GM12878 (cell line): ENCODE measurements around the gene FAHD2A. TPM values are rescaled to one million over a fixed set of nuclear protein-coding genes. Genes with fewer than 3 reads are reported as not detected.
A peak's percentile ranks its signal among the peaks of the same experiment; 100 is the strongest.
"Not testable (repeated sequence)": the region's sequence is repeated elsewhere in the genome, so short reads cannot be mapped to it uniquely, and the experiment has no call there.

Experiments
- ATAC-seq: fragments of 200-7000 bp; cut with Tn5 transposase; 3 replicates; pipeline ENCODE4 v1.9.1; 2020; ENCODE audit warnings: mild to moderate bottlenecking, moderate library complexity
- BruUV-seq: library from RNA; stranded (reverse); fragments of 400-500 nt; replicated peaks from 2 replicates; lab custom pipeline; 2021; lab: Mats Ljungman, UMichigan
- CTCF ChIA-PET: fragments of 300-600 bp; sonication (Branson Sonifier 250); formaldehyde crosslinking; extraction: SDS; loops from one replicate; lab custom pipeline; 2021; ENCODE audit warnings: inconsistent platforms; lab: Yijun Ruan, JAX
- POLR2A ChIA-PET: fragments of 350-600 bp; formaldehyde crosslinking; extraction: SDS; loops from one replicate; lab custom pipeline; 2021; ENCODE audit warnings: inconsistent platforms; lab: Charles Lee
- RAD21 ChIA-PET: fragments of 300-600 bp; sonication (Branson Sonifier 250); formaldehyde crosslinking; loops from one replicate; lab custom pipeline; 2023; ENCODE audit warnings: antibody characterized with exemption; ENCODE audit not compliant: unreplicated experiment; lab: Charles Lee
- SMC1A ChIA-PET: fragments of 300-600 bp; sonication (Branson Sonifier 250); formaldehyde crosslinking; loops from one replicate; lab custom pipeline; 2023; ENCODE audit not compliant: unreplicated experiment, uncharacterized antibody; lab: Charles Lee
- DNase-seq: peaks from one replicate; pipeline ENCODE4 v3.0.0-alpha.2; 2011; ENCODE audit warnings: low read depth, low spot score
- FAIRE-seq: peaks from 3 replicates; lab custom pipeline; 2011; peaks lifted over from hg19 to GRCh38; lab: Jason Lieb, UNC
- H2AFZ ChIP-seq: 2 replicates; pipeline ENCODE4 v1.6.0; 2011; ENCODE audit warnings: low read depth, low read length, control low read depth; ENCODE audit not compliant: control insufficient read depth
- H3K27ac ChIP-seq: 2 replicates; pipeline ENCODE4 v1.5.1; 2011; ENCODE audit warnings: control low read depth; ENCODE audit not compliant: control insufficient read depth, insufficient read depth
- H3K27me3 ChIP-seq, 2 experiments: replicated peaks in 1 of 2; 2 replicates each; pipeline versions ENCODE4 v1.6.0 to v1.6.1; 2011; ENCODE audit warnings: low read length in 1 of 2; ENCODE audit not compliant: control insufficient read depth in 2 of 2, insufficient read depth in 2 of 2
- H3K36me3 ChIP-seq, 2 experiments: 2 replicates each; pipeline ENCODE4 v1.5.1; 2011; ENCODE audit warnings: low read length in 1 of 2; ENCODE audit not compliant: control insufficient read depth in 2 of 2, insufficient read depth in 2 of 2
- H3K4me1 ChIP-seq: 2 replicates; pipeline ENCODE4 v1.6.1; 2011; ENCODE audit warnings: mild to moderate bottlenecking, low read length, moderate library complexity, mixed read lengths; ENCODE audit not compliant: control insufficient read depth, insufficient read depth
- H3K4me2 ChIP-seq: 2 replicates; pipeline ENCODE4 v1.6.0; 2011; ENCODE audit warnings: control low read depth; ENCODE audit not compliant: control insufficient read depth, insufficient read depth
- H3K4me3 ChIP-seq: fragments of 200-600 bp; sonication (generic); 2 replicates; pipeline ENCODE4 v1.5.1; 2016
- H3K79me2 ChIP-seq: 2 replicates; pipeline ENCODE4 v1.6.0; 2011; ENCODE audit warnings: low read length; ENCODE audit not compliant: control insufficient read depth, insufficient read depth
- H3K9ac ChIP-seq: 2 replicates; pipeline ENCODE4 v1.8.0; 2011; ENCODE audit warnings: low read length, control low read depth, mixed read lengths; ENCODE audit not compliant: control insufficient read depth, insufficient read depth
- H3K9me3 ChIP-seq: replicated peaks from 3 replicates; pipeline ENCODE4 v1.5.1; 2011; ENCODE audit warnings: mild to moderate bottlenecking, low read length; ENCODE audit not compliant: control insufficient read depth, insufficient read depth
- H4K20me1 ChIP-seq: 2 replicates; pipeline ENCODE4 v1.6.0; 2011; ENCODE audit not compliant: control insufficient read depth, insufficient read depth
- CEBPB ChIP-seq, 2 experiments: fragments of 150-350 bp in 1 of 2; IDR thresholded peaks; 2 replicates each; pipeline ENCODE4 v1.6.1; 2012 to 2014; ENCODE audit warnings: low read depth in 2 of 2, low read length in 2 of 2, borderline replicate concordance in 1 of 2, inconsistent platforms in 1 of 2
- SIX5 ChIP-seq: IDR thresholded peaks from 2 replicates; pipeline ENCODE4 v1.6.1; 2011; ENCODE audit warnings: mild to moderate bottlenecking, low read depth, low read length, moderate library complexity; ENCODE audit not compliant: severe bottlenecking
- SMARCA5 ChIP-seq: fragments of 450-650 bp; IDR thresholded peaks from 2 replicates; pipeline ENCODE4 v1.6.1; 2017; ENCODE audit warnings: mild to moderate bottlenecking
- SPI1 ChIP-seq: IDR thresholded peaks from 2 replicates; pipeline ENCODE4 v1.6.1; 2011; ENCODE audit warnings: low read depth, mild to moderate bottlenecking, low read length, moderate library complexity, borderline replicate concordance; ENCODE audit not compliant: insufficient read depth
- WGBS: methylation state at CpG from one replicate; pipeline ENCODE4 v1.1.6; 2016; ENCODE audit warnings: low lambda C conversion rate; ENCODE audit not compliant: insufficient replicate concordance, insufficient coverage; ENCODE audit errors: missing lambda C conversion rate; 5-methylcytosine and 5-hydroxymethylcytosine counted together
- in situ Hi-C: fragments of 300-500 bp; cut with MboI; formaldehyde crosslinking; loops from 9 replicates; pipeline ENCODE4 v1.14.3; 2018; ENCODE audit warnings: mixed read lengths
- intact Hi-C: fragments of 100-400 bp; cut with micrococcal nuclease; formaldehyde crosslinking; loops from one replicate; pipeline ENCODE4 v1.14.2; 2022; ENCODE audit not compliant: unreplicated experiment
- polyA plus RNA-seq, 11 experiments: library from polyadenylated mRNA; depleted of rRNA in 4 of 11; unstranded in 6 of 11; stranded (reverse) in 5 of 11; fragments of >200 nt; fragmentation: Nextera tagmentation in 4 of 11; fragmentation: Illumina TruSeq in 1 of 11; extraction: Ambion mirVana in 4 of 11; extraction: Trizol in 1 of 11; gene quantifications; 1 replicate in 1 of 11; 2 replicates in 10 of 11; pipeline versions ENCODE4 v1.2.1 to v1.2.3, GENCODE V29; 2011 to 2016; ENCODE audit warnings: inconsistent platforms in 2 of 11, missing spikeins in 2 of 11, low read depth in 1 of 11
- total RNA-seq, 4 experiments: library from RNA; depleted of rRNA in 3 of 4; stranded (reverse); fragments of >200 nt in 3 of 4; fragmentation: Illumina TruSeq in 1 of 4; extraction: Trizol in 1 of 4; gene quantifications; 2 replicates each; pipeline versions ENCODE4 v1.2.1 to v1.2.3, GENCODE V29; 2013 to 2021

FAHD2A gene
- total and polyA plus RNA-seq, 10 of the 15 experiments (the other 5 are each of a cell fraction or from before 2014, with no cell fraction given): 11.2 to 38.2 (median 25.1) TPM

- TF ChIP-seq SMARCA5 (no peak), CEBPB (IDR thresholded peaks at IDR 0.05; ENCODE audit: borderline replicate concordance in 1 of 2, low read depth in 2 of 2, low read length in 2 of 2) (no peak), SIX5 (no peak)
These were observed 1.0 kb upstream of the FAHD2A start (continued) for GRCh38 chr2:95401480-95401879.

GRCh38 chr2:95402004-95402369, 521 bp upstream of the FAHD2A start:
- FAIRE-seq, H4K20me1 ChIP-seq, H3K9me3 ChIP-seq, intact Hi-C loops, DNase-seq, POLR2A ChIA-PET, H3K27me3 ChIP-seq, H3K79me2 ChIP-seq, H3K4me1 ChIP-seq, H3K36me3 ChIP-seq: not testable (repeated sequence)
- H2AFZ ChIP-seq: peak overlapping the region; percentile 73
- ChIA-PET RAD21 (interaction anchor here (1.5 to 2.1 kb wide), 2 partner anchors 13 to 170 kb away, joined by 3 to 10 read pairs; no protein-coding TSS in a partner anchor), SMC1A (interaction anchor here (1.0 to 1.2 kb wide), 2 partner anchors 13 to 125 kb away, joined by 3 to 5 read pairs; no protein-coding TSS in a partner anchor), CTCF (interaction anchor here (1.1 to 4.1 kb wide), 3 partner anchors 12 to 286 kb away, joined by 3 to 41 read pairs (median 3); no protein-coding TSS in a partner anchor)
- H3K27ac ChIP-seq: peak overlapping the region; percentile 57
- H3K4me2 ChIP-seq: peak overlapping the region; percentile 89
- H3K4me3 ChIP-seq: peak overlapping the region; percentile 89
- 3% methylated on average over 10 of the region's 10 CpGs for whole genome bisulfite sequencing
- in situ Hi-C loops: loop anchor here (5.0 kb wide), 1 partner anchor 330 kb away; no protein-coding TSS in a partner anchor
- H3K9ac ChIP-seq: peak overlapping the region; percentile 80
- ATAC-seq: peak; percentile 16
- TF ChIP-seq SPI1: peak; percentile 12; the same call in 1 of the 2 replicates
- BruUV-seq: TSS peak; percentile 83
